Tibial nerve (tissue), 4 donors: ENCODE data around the gene PPDPF. TPM values are rescaled to one million over a fixed set of nuclear protein-coding genes. Genes with fewer than 3 reads are reported as not detected.
"Not testable (repeated sequence)": the region's sequence is repeated elsewhere in the genome, so short reads cannot be mapped to it uniquely, and the experiment has no call there.

Experiments used
- DNase-seq, 2 donors: peaks; one replicate each; pipeline ENCODE4 v3.0.0-alpha.2; 2019; ENCODE audit warnings: low spot score in 2 of 2
- H3K27ac ChIP-seq, 4 donors: fragments of 200-600 bp; sonication (generic) in 3 of 4; one replicate each; pipeline ENCODE4 v1.5.1; 2017 to 2019; ENCODE audit warnings: mild to moderate bottlenecking in 1 of 4
- H3K27me3 ChIP-seq, 2 donors: fragments of 200-600 bp; sonication (generic) in 1 of 2; one replicate each; pipeline versions ENCODE4 v1.5.1 to v1.6.0; 2017 to 2019
- H3K36me3 ChIP-seq, 3 donors: fragments of 200-600 bp; sonication (generic); one replicate each; pipeline ENCODE4 v1.5.1; 2018 to 2019
- H3K4me1 ChIP-seq, 4 donors: fragments of 200-600 bp; sonication (generic) in 3 of 4; one replicate each; pipeline ENCODE4 v1.5.1; 2017 to 2019
- H3K4me3 ChIP-seq, 4 donors: fragments of 200-600 bp; sonication (generic) in 3 of 4; one replicate each; pipeline ENCODE4 v1.5.1; 2017 to 2019; ENCODE audit warnings: mild to moderate bottlenecking in 1 of 4, moderate library complexity in 1 of 4
- H3K9me3 ChIP-seq, 4 donors: fragments of 200-600 bp; sonication (generic) in 3 of 4; one replicate each; pipeline ENCODE4 v1.5.1; 2017 to 2019
- CTCF ChIP-seq, 5 experiments: fragments of 200-600 bp in 3 of 5; fragments of 450-650 bp in 2 of 5; sonication (generic) in 3 of 5; IDR thresholded peaks; one replicate each; pipeline ENCODE4 v1.5.1; 2016 to 2019; ENCODE audit warnings: antibody characterized with exemption in 5 of 5, mild to moderate bottlenecking in 3 of 5, moderate library complexity in 2 of 5
- EP300 ChIP-seq, 2 donors: sonication (generic); formaldehyde crosslinking; IDR thresholded peaks; one replicate each; pipeline ENCODE4 v1.6.1; 2017; ENCODE audit warnings: antibody characterized with exemption in 2 of 2, mild to moderate bottlenecking in 1 of 2
- POLR2A ChIP-seq, 2 donors: fragments of 450-650 bp; IDR thresholded peaks; one replicate each; pipeline ENCODE4 v1.6.1; 2017; ENCODE audit warnings: antibody characterized with exemption in 2 of 2, mild to moderate bottlenecking in 2 of 2, moderate library complexity in 2 of 2
- WGBS, 2 donors: methylation state at CpG; one replicate each; pipeline ENCODE4 v1.1.5; 2018; 5-methylcytosine and 5-hydroxymethylcytosine counted together
- total RNA-seq, 4 donors: library from RNA; depleted of rRNA; stranded (reverse); fragments of >200 nt; gene quantifications; one replicate each; pipeline ENCODE4 v1.1.0, GENCODE V29; 2016

PPDPF gene
- total RNA-seq, 4 donors from 2014 or later: 59.0 to 165 (median 119) TPM

- DNase-seq: no peak
- no peak overlapping the region for H3K27ac ChIP-seq
- peaks cover 0 to 31% of the 10 kb centered on the region in 2 donors for H3K27me3 ChIP-seq
- no peaks in the 10 kb centered on the region for H3K36me3 ChIP-seq
- WGBS, 2 donors: 81 to 82% methylated on average over 9 of the region's 9 CpGs
- H3K4me1 ChIP-seq: no peaks in the 10 kb centered on the region
- H3K4me3 ChIP-seq: no peak overlapping the region
- peaks cover 0 to 37% (median 0%) of the 10 kb centered on the region in 4 donors for H3K9me3 ChIP-seq
- TF ChIP-seq EP300 (IDR thresholded peaks at IDR 0.05) (no peak), POLR2A (IDR thresholded peaks at IDR 0.05) (no peak), CTCF (IDR thresholded peaks at IDR 0.05) (no peak)
Measured at GRCh38 chr20:63509088-63509564, 11.4 kb upstream of the PPDPF start.

- no peak for DNase-seq
- Histone ChIP-seq H3K4me1 (no peaks in the 10 kb centered on the region), H3K27ac (no peak overlapping the region), H3K36me3 (peaks cover 0 to 5% (median 0%) of the 10 kb centered on the region in 3 donors), H3K4me3 (no peak overlapping the region), H3K9me3 (peaks cover 0 to 2% (median 0%) of the 10 kb centered on the region in 4 donors), H3K27me3 (peaks cover 0 to 32% of the 10 kb centered on the region in 2 donors)
- WGBS, 2 donors: 78 to 83% methylated on average over 3 of the region's 3 CpGs
- no peak for TF ChIP-seq POLR2A (IDR thresholded peaks at IDR 0.05)
- no peak for TF ChIP-seq CTCF (IDR thresholded peaks at IDR 0.05)
- TF ChIP-seq EP300 (IDR thresholded peaks at IDR 0.05): no peak
Measured at GRCh38 chr20:63513207-63513606, 7.4 kb upstream of the PPDPF start.

- H3K9me3 ChIP-seq, H3K4me1 ChIP-seq, H3K36me3 ChIP-seq, DNase-seq, H3K4me3 ChIP-seq, H3K27ac ChIP-seq: not testable (repeated sequence)
- WGBS, 2 donors: 72 to 73% methylated on average over 10 of the region's 10 CpGs
- peaks cover 0 to 26% of the 10 kb centered on the region in 2 donors for H3K27me3 ChIP-seq
Measured at GRCh38 chr20:63514520-63514919, 6.0 kb upstream of the PPDPF start.

GRCh38 chr20:63517376-63518309, 2.9 kb upstream of the PPDPF start:
- Histone ChIP-seq H3K27ac (no peak overlapping the region), H3K4me1 (peaks cover 0 to 29% (median 14%) of the 10 kb centered on the region in 4 donors), H3K9me3 (no peaks in the 10 kb centered on the region), H3K36me3 (peaks cover 0 to 17% (median 0%) of the 10 kb centered on the region in 3 donors), H3K27me3 (peaks cover 0 to 10% of the 10 kb centered on the region in 2 donors), H3K4me3 (no peak overlapping the region)
- WGBS, 2 donors: 90 to 93% methylated on average over 27 to 31 of the region's 32 CpGs
- no peak for DNase-seq
- TF ChIP-seq EP300 (IDR thresholded peaks at IDR 0.05) (no peak), POLR2A (IDR thresholded peaks at IDR 0.05) (no peak), CTCF (IDR thresholded peaks at IDR 0.05) (no peak)

- Histone ChIP-seq H3K4me1 (peaks cover 0 to 34% (median 16%) of the 10 kb centered on the region in 4 donors), H3K4me3 (no peak overlapping the region), H3K27me3 (peaks cover 0 to 4% of the 10 kb centered on the region in 2 donors), H3K27ac (no peak overlapping the region), H3K36me3 (peaks cover 0 to 25% (median 0%) of the 10 kb centered on the region in 3 donors), H3K9me3 (peaks cover 0 to 6% (median 0%) of the 10 kb centered on the region in 4 donors)
- 77 to 79% methylated on average over 16 to 19 of the region's 20 CpGs for WGBS, 2 donors
- TF ChIP-seq CTCF (IDR thresholded peaks at IDR 0.05) (no peak), POLR2A (IDR thresholded peaks at IDR 0.05) (no peak), EP300 (IDR thresholded peaks at IDR 0.05) (no peak)
- no peak for DNase-seq
Measured at GRCh38 chr20:63518351-63518861, 2.2 kb upstream of the PPDPF start.
